Endothelial cell of umbilical vein (primary cell): Measurements from ENCODE around the gene PHF3. TPM values are rescaled to one million over a fixed set of nuclear protein-coding genes. Genes with fewer than 3 reads are reported as not detected.

Experiments used
- BruUV-seq: library from RNA; stranded (reverse); fragments of 400-500 nt; replicated peaks from 2 replicates; lab custom pipeline; 2021; lab: Mats Ljungman, UMichigan
- CTCF ChIA-PET: fragments of 300-600, 350-600 bp; sonication (Branson Sonifier 250); formaldehyde crosslinking; loops from one replicate; lab custom pipeline; 2021; ENCODE audit warnings: antibody characterized with exemption, inconsistent platforms; lab: Charles Lee
- POLR2A ChIA-PET: fragments of 300-600, 350-600 bp; sonication (Branson Sonifier 250); formaldehyde crosslinking; loops from one replicate; lab custom pipeline; 2021; ENCODE audit warnings: antibody characterized with exemption, inconsistent platforms; lab: Charles Lee
- DNase-seq: peaks from one replicate; pipeline ENCODE4 v3.0.0-alpha.2; 2011; ENCODE audit warnings: low read depth, low spot score
- FAIRE-seq: peaks from 2 replicates; lab custom pipeline; 2011; peaks lifted over from hg19 to GRCh38; lab: Jason Lieb, UNC
- H2AFZ ChIP-seq: 2 replicates; pipeline ENCODE4 v1.6.0; 2012; ENCODE audit warnings: low read depth, low read length, control low read depth, inconsistent platforms
- H3K27ac ChIP-seq: 2 replicates; pipeline ENCODE4 v1.5.1; 2011; ENCODE audit warnings: low read depth, mild to moderate bottlenecking, control low read depth, low read length, moderate library complexity; ENCODE audit not compliant: insufficient read depth
- H3K27me3 ChIP-seq, 2 experiments: 2 replicates each; pipeline versions ENCODE4 v1.6.0 to v1.6.1; 2011; ENCODE audit warnings: low read length in 2 of 2, mixed read lengths in 1 of 2; ENCODE audit not compliant: control insufficient read depth in 2 of 2, insufficient read depth in 2 of 2
- H3K36me3 ChIP-seq, 2 experiments: 2 replicates in 1 of 2; 3 replicates in 1 of 2; pipeline ENCODE4 v1.5.1; 2011; ENCODE audit warnings: low read length in 2 of 2, mild to moderate bottlenecking in 1 of 2, moderate library complexity in 1 of 2; ENCODE audit not compliant: control insufficient read depth in 2 of 2, insufficient read depth in 2 of 2; ENCODE audit errors: extremely low read depth in 1 of 2
- H3K4me1 ChIP-seq: 3 replicates; pipeline ENCODE4 v1.5.1; 2011; ENCODE audit warnings: mild to moderate bottlenecking, low read length; ENCODE audit not compliant: control insufficient read depth, insufficient read depth; ENCODE audit errors: extremely low read depth
- H3K4me2 ChIP-seq: 2 replicates; pipeline ENCODE4 v1.6.1; 2011; ENCODE audit warnings: low read length, control low read depth, mixed read lengths; ENCODE audit not compliant: insufficient read depth
- H3K4me3 ChIP-seq, 3 experiments: fragments of 200-600 bp in 1 of 3; sonication (generic), shearing (Covaris generic) in 1 of 3; replicated peaks in 1 of 3; 2 replicates each; pipeline ENCODE4 v1.5.1; 2011 to 2016; ENCODE audit warnings: control low read depth in 3 of 3, low read length in 3 of 3, mild to moderate bottlenecking in 2 of 3, inconsistent platforms in 1 of 3, low read depth in 1 of 3, moderate library complexity in 1 of 3; ENCODE audit not compliant: insufficient read depth in 1 of 3
- H3K79me2 ChIP-seq: 2 replicates; pipeline ENCODE4 v1.6.0; 2012; ENCODE audit warnings: low read length, inconsistent platforms; ENCODE audit not compliant: control insufficient read depth, insufficient read depth
- H3K9ac ChIP-seq: replicated peaks from 2 replicates; pipeline ENCODE3; 2011; ENCODE audit warnings: low read length, control low read depth; ENCODE audit not compliant: insufficient read depth; ENCODE audit errors: extremely low read depth
- H3K9me1 ChIP-seq: replicated peaks from 3 replicates; pipeline ENCODE4 v1.6.0; 2011; ENCODE audit warnings: mild to moderate bottlenecking, low read length; ENCODE audit not compliant: control insufficient read depth, insufficient read depth; ENCODE audit errors: extremely low read depth
- H3K9me3 ChIP-seq: replicated peaks from 2 replicates; pipeline ENCODE4 v1.5.1; 2012; ENCODE audit warnings: low read length, inconsistent platforms; ENCODE audit not compliant: control insufficient read depth, insufficient read depth
- H4K20me1 ChIP-seq: replicated peaks from 2 replicates; pipeline ENCODE3; 2011; ENCODE audit warnings: mild to moderate bottlenecking, low read length; ENCODE audit not compliant: control insufficient read depth, insufficient read depth; ENCODE audit errors: extremely low read depth
- CTCF ChIP-seq, 2 donors: IDR thresholded peaks; 1 replicate in 1 of 2; 2 replicates in 1 of 2; pipeline ENCODE4 v1.5.1; 2011; ENCODE audit warnings: low read length in 2 of 2, mild to moderate bottlenecking in 2 of 2, moderate library complexity in 2 of 2, control low read depth in 1 of 2, inconsistent platforms in 1 of 2, low read depth in 1 of 2; ENCODE audit not compliant: insufficient read depth in 1 of 2; ENCODE audit errors: extremely low read depth in 1 of 2
- EZH2 ChIP-seq: IDR thresholded peaks from 2 replicates; pipeline ENCODE4 v1.6.1; 2012; ENCODE audit warnings: borderline replicate concordance, low read depth, mild to moderate bottlenecking, moderate library complexity, low read length, inconsistent platforms; ENCODE audit not compliant: severe bottlenecking
- FOS ChIP-seq: IDR thresholded peaks from 2 replicates; pipeline ENCODE4 v1.6.1; 2011; ENCODE audit warnings: mild to moderate bottlenecking, low read length, moderate library complexity, borderline replicate concordance; ENCODE audit not compliant: insufficient read depth
- GATA2 ChIP-seq: IDR thresholded peaks from 2 replicates; pipeline ENCODE4 v1.7.0; 2011; ENCODE audit warnings: low read depth, mild to moderate bottlenecking, moderate library complexity, mixed read lengths, low read length; ENCODE audit not compliant: insufficient read length, insufficient read depth
- JUN ChIP-seq: IDR thresholded peaks from 2 replicates; pipeline ENCODE4 v1.6.1; 2011; ENCODE audit warnings: borderline replicate concordance, low read depth; ENCODE audit not compliant: insufficient read length, insufficient read depth
- MYC ChIP-seq: IDR thresholded peaks from one replicate; pipeline ENCODE4 v1.6.1; 2011; ENCODE audit warnings: mild to moderate bottlenecking, low read depth, low read length
- POLR2A ChIP-seq: IDR thresholded peaks from 2 replicates; pipeline ENCODE4 v1.6.1; 2012; ENCODE audit warnings: low read depth, mild to moderate bottlenecking, control low read depth, low read length
- POLR2AphosphoS5 ChIP-seq: IDR thresholded peaks from 2 replicates; pipeline ENCODE4 v1.6.1; 2012; ENCODE audit warnings: low read depth, mild to moderate bottlenecking, control low read depth, low read length, moderate library complexity; ENCODE audit not compliant: insufficient read depth
- dilution Hi-C: fragments of 300-500 bp; cut with MboI; formaldehyde crosslinking; loops from one replicate; pipeline ENCODE4 v1.15.0; 2019; ENCODE audit warnings: low sequenced_read_pairs; ENCODE audit not compliant: extremely low pct_ligation_motif_present
- intact Hi-C: fragments of 100-400 bp; cut with micrococcal nuclease; formaldehyde crosslinking; loops from one replicate; pipeline ENCODE4 v1.10.0; 2022
- polyA plus RNA-seq, 4 experiments: library from polyadenylated mRNA; depleted of rRNA in 3 of 4; stranded (reverse) in 3 of 4; unstranded in 1 of 4; fragments of >200 nt; gene quantifications; 2 replicates each; pipeline versions ENCODE4 v1.2.1 to v1.2.3, GENCODE V29; 2011 to 2012; ENCODE audit warnings: missing spikeins in 1 of 4
- total RNA-seq: library from RNA; stranded (reverse); gene quantifications from 2 replicates; pipeline ENCODE4 v1.2.3, GENCODE V29; 2021
- TF ChIP-seq, protein P1 (sequence below): IDR thresholded peaks from 2 replicates; pipeline ENCODE4 v1.6.1; 2011; ENCODE audit not compliant: insufficient read depth, insufficient read length

The PHF3 gene
- total and polyA plus RNA-seq, 2 donors (not counting 3 experiments of a cell fraction or from before 2014, with no cell fraction given), result 4.6 to 29.6 TPM

DNA sequence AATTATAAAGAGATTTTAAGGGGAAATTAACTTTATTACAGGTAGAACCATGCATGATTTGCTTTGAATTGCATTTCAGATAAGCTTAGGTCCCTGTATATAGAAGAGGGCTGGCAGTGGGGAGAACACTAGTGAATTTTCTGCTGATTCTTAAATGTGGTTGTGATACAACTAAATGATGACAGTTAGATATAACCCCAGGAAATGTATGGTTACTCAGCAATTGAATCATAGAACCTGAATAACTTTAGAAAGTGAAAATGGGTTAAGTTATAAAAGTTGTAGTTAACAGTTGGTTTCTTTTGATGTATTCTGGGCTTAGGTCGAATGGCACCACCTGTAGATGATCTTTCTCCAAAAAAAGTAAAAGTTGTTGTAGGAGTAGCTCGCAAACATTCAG lies 70.1 kb downstream of the PHF3 start:
- H3K79me2 ChIP-seq, result no peaks in the 10 kb centered on the region
- dilution Hi-C loops (no loop called here), intact Hi-C loops (no loop called here)
- H2AFZ ChIP-seq, result no peak overlapping the region
- H3K4me3 ChIP-seq, result no peak overlapping the region
- no peak overlapping the region for H3K27ac ChIP-seq
- no peaks in the 10 kb centered on the region for H3K4me1 ChIP-seq
- no peak overlapping the region for H3K4me2 ChIP-seq
- FAIRE-seq, result no peak
- no TSS peak for BruUV-seq
- no peaks in the 10 kb centered on the region for H3K9me1 ChIP-seq
- no peaks in the 10 kb centered on the region for H4K20me1 ChIP-seq
- H3K27me3 ChIP-seq, result no peaks in the 10 kb centered on the region
- no peaks in the 10 kb centered on the region for H3K9me3 ChIP-seq
- ChIA-PET POLR2A (no interaction called here), CTCF (interaction anchor here (1.7 kb wide), 1 partner anchor 15 kb away, joined by 3 read pairs; no protein-coding TSS in a partner anchor)
- no peak overlapping the region for H3K9ac ChIP-seq
- DNase-seq, result no peak
- peaks cover 4 to 13% of the 10 kb centered on the region in 2 experiments for H3K36me3 ChIP-seq
- TF ChIP-seq CTCF (IDR thresholded peaks at IDR 0.05; ENCODE audit: extremely low read depth in 1 of 2, insufficient read depth in 1 of 2, low read depth in 1 of 2, low read length in 2 of 2), result no peak
- TF ChIP-seq, protein P1, sequence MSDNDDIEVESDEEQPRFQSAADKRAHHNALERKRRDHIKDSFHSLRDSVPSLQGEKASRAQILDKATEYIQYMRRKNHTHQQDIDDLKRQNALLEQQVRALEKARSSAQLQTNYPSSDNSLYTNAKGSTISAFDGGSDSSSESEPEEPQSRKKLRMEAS, result no peak

- H3K9me3 ChIP-seq, result no peaks in the 10 kb centered on the region
- H4K20me1 ChIP-seq, result no peaks in the 10 kb centered on the region
- H3K4me1 ChIP-seq, result no peaks in the 10 kb centered on the region
- no peak overlapping the region for H3K9ac ChIP-seq
- no peak overlapping the region for H3K27ac ChIP-seq
- DNase-seq (no peak), FAIRE-seq (no peak)
- intact Hi-C loops, result no loop called here
- no peak overlapping the region for H3K4me3 ChIP-seq
- dilution Hi-C loops, result no loop called here
- TF ChIP-seq JUN (no peak), FOS (no peak), GATA2 (no peak), MYC (no peak), EZH2 (no peak), CTCF (IDR thresholded peaks at IDR 0.05; ENCODE audit: extremely low read depth in 1 of 2, insufficient read depth in 1 of 2, low read depth in 1 of 2, low read length in 2 of 2) (no peak), POLR2A (no peak), POLR2AphosphoS5 (no peak)
- TF ChIP-seq, protein P1, result no peak
- no peaks in the 10 kb centered on the region for H3K79me2 ChIP-seq
- no peak overlapping the region for H2AFZ ChIP-seq
- H3K4me2 ChIP-seq, result no peak overlapping the region
- H3K27me3 ChIP-seq, result no peaks in the 10 kb centered on the region
- ChIA-PET CTCF (no interaction called here), POLR2A (no interaction called here)
- no peaks in the 10 kb centered on the region for H3K9me1 ChIP-seq
- peaks cover 8 to 17% of the 10 kb centered on the region in 2 experiments for H3K36me3 ChIP-seq
- no TSS peak for BruUV-seq
Observed at GRCh38 chr6:63706630-63707029, 71.0 kb downstream of the PHF3 start.
